Measurements from ENCODE around the gene PRSS2.

DNA sequence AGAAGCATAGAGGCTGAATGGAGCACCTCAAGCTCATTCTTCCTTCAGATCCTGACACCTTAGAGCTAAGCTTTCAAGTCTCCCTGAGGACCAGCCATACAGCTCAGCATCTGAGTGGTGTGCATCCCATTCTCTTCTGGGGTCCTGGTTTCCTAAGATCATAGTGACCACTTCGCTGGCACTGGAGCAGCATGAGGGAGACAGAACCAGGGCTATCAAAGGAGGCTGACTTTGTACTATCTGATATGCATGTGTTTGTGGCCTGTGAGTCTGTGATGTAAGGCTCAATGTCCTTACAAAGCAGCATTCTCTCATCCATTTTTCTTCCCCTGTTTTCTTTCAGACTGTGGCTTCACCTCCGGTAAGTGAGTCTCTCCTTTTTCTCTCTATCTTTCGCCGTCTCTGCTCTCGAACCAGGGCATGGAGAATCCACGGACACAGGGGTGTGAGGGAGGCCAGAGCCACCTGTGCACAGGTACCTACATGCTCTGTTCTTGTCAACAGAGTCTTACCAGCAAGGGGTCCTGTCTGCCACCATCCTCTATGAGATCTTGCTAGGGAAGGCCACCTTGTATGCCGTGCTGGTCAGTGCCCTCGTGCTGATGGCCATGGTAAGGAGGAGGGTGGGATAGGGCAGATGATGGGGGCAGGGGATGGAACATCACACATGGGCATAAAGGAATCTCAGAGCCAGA lies 31.0 kb downstream of the PRSS2 start:
- TF ChIP-seq CTCF (IDR thresholded peaks at IDR 0.05) (no peak), POLR2AphosphoS5 (IDR thresholded peaks at IDR 0.05) (no peak)
